NCI-H2107 treated with DMSO at 0.1 percent for 48 hours (cell line): ENCODE data around the gene KRTAP10-10.
"Not testable (repeated sequence)": the region's sequence is repeated elsewhere in the genome, so short reads cannot be mapped to it uniquely, and the experiment has no call there.

Experiments
- DNase-seq: peaks from one replicate; lab custom pipeline; 2025; ENCODE audit not compliant: unreplicated experiment; lab: John Stamatoyannopoulos, UW

The KRTAP10-10 gene

DNA sequence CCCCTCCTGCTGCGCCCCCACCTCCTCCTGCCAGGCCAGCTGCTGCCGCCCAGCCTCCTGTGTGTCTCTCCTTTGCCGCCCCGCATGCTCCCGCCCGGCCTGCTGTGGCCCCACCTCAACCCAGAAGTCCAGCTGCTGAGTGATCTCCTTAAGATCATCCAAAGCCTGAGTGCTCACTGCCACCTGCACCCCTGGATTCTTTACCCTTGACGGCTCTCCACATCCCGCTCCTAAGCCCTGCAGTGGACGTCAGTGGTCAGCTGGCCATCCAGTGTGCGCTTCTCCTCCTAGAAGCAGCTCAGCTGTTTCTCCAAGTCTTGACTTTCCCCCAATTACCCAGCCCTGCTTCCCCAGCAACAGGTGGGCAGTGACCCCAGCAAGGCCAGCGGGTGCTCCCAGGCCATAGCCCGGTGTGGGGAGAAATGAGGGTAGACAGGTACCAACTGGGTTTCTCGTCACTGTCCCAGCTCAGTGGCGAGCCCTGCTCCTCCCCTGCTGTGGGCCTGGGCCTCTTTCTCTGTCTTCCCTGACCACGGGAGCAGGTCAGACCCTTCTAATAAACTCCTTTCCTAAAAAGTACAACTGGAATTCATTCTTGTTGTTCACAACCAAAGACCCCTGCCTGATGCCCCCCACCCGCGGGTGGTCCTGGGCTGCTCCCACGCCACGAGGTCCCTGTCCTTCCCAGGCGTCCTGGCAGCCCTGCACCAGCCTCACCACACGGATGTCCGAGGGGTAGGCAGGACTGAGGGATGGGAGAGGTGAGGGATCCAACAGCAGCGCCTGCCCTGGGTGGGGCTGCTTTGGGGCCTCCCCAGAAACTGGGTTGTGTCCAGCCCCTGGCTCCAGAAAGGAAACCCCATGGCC, 35.3 kb upstream of the KRTAP10-10 start:
- no peak for DNase-seq

DNA sequence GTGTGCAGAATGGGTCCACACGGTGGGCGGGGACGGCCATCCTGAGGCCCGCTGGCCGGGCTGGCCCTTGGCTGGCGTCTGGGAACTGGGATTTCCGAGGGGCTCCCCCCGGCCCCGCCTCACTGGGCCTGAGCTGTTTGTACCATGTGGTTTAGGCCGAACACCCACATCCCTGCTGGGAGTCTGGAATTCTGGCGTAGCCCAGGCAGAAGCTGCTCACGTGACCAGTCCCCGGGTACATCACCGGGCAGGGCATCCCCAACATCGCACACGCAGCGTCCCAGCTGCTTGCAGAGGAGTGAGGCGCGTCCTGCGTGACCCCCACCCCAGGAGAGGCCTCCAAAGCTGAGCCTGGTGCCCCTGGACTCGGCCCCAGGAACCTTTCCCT, 34.7 kb upstream of the KRTAP10-10 start:
- DNase-seq: no peak

DNA sequence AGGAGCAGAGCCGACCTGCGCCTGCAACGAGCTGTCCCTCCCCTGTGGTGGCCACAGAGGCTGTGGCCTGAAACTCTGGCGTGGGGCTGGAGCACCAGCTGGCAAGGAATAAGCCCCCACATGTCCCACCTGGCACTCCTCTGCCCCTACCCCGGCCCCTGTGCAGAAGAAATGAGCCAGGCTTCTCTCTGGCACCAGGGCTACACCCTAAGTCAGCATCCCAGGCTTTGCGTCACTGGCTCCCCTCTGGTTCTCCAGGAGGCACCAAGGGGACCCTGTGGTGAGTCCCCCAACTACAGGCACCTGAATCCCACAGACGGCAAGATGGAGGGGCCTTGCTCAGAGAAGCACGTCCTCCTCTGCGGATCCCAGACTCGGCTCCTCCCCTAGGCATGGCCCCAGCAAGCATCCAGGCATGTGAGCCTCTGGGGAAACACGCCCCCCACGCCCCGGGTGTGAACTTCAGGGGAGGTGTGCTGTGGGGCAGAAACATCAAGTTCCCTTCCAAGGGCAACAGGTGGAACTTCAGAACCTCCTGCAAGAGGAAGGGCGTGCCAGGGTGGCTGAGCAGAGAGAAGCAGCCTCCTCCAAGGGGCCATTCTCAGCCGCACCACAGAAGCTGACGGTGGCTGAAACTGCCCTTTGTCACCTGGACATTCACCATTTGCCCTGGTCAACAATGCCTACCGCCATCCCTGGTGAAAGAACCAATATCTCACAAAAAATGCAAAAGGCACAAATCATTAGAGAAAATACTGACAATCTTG, 33.9 kb upstream of the KRTAP10-10 start:
- DNase-seq: no peak

DNA sequence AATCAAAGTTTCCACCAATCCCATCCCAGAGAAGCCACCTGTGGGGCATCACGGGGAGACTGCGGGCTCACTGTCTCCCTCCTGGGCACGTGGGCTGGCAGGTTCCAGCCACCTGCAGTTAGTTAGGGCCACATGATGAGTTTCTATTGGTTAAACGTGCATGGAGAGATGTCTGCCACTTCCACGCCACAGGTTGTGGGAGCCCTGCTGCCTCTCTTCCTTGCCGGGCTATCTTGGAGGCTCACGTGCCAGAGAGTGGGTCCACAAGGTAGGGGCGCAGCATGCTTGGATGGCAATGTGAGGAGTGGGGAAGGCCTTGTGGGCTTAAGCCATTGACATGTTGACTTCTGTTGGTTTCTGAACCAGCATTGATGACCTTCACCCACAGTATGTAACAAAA, 33.2 kb upstream of the KRTAP10-10 start:
- DNase-seq: no peak

DNA sequence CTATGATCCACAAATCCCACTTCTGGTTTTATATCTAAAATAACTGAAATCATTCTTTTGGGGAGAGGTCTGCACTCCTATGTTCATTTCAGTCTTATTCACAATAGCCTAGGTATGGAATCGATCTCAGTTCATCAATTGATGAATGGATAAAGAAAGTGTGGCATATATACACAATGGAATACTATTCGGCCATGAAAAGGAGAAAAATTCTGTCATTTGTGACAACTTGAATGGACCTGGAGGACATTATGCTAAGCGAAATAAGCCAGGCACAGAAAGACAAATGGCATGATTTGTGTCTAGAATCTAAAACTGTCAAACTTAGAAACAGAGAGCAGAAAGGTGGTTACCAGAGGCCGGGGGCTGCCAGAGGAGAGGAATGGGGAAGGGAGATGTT, 30.7 kb upstream of the KRTAP10-10 start:
- no peak for DNase-seq

DNA sequence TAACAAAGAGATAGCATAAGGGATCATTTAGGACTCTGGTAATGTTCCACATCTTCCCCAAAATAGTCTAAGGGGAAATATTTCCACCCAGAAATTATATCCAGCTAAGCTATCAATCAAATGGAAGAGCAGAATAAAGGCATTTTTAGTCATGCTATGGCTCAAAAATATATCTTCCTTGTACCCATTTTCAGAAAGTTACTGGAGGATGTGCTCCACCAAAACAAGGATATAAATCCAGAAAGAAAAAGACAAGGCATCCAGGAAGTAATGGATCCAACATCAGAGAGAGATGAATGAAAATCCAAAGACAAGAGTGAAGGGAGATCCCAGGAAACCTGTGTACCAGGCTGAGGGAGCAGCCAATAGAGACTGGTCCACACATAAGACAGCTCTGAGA, 28.0 kb upstream of the KRTAP10-10 start:
- no peak for DNase-seq

DNA sequence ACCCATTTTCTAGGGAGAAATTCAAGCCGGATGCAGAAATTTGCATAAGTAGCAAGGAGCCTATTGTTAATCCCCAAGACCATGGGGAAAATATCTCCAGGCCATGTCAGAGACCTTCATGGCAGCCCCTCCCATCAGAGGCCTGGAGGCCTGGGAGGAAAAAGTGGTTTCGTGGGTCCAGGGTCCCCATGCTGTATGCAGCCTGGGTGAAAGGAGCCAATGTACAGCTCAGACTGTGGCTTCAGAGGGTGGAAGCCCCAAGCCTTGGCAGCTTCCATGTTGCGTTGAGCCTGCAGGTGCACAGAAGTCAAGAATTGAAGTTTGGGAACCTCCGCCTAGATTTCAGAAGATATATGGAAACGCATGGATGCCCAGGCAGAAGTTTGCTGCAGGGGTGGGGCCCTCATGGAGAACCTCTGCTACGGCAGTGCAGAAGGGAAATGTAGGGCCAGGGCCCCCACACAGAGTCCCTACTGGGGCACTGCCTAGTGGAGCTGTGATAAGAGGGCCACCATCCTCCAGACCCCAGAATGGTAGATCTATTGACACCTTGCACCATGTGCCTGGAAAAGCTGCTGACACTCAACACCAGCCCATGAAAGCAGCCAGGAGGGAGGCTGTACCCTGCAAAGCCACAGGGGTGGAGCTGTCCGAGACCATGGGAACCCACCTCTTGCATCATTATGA, 26.9 kb upstream of the KRTAP10-10 start:
- not testable (repeated sequence) for DNase-seq

DNA sequence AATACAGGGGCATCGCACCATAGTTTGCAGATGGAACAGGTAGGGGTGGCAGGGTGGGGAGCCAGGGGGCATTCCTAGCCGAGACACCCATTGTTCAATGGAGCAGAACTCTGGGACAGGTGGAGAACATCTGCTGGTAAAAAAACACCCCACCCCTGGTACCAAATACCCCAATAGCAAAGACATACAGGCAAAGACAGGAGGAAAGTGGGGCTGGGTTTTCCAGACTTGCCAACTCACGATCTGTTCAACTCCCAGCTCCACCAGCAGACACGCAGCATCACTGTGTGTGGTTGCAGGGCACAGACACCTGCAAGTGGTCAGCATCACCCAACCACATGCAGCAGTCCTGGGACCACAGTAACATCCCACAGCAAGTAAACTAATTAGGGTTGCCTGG, 25.6 kb upstream of the KRTAP10-10 start:
- DNase-seq: no peak

DNA sequence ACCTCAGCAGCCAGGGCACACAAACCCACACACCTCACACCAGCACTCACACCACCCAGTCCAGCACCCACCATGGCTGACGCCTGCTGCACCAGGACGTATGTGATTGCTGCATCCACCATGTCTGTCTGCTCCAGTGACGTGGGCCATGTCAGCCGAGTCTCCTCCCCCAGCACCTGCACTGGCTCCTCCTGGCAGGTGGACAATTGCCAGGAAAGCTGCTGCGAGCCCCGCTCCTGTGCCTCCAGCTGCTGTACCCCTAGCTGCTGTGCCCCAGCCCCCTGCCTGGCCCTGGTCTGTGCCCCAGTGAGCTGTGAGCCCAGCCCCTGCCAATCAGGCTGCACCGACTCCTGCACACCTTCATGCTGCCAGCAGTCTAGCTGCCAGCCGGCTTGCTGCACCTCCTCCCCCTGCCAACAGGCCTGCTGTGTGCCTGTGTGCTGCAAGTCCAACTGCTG, 25.1 kb upstream of the KRTAP10-10 start, which contains the start of gene KRTAP10-8:
Gene KRTAP10-8, plus strand, starts transcription at position 51 of the 458 bp plus-strand sequence. Its CDS starts 22 bp downstream, at position 73.
- DNase-seq: no peak

DNA sequence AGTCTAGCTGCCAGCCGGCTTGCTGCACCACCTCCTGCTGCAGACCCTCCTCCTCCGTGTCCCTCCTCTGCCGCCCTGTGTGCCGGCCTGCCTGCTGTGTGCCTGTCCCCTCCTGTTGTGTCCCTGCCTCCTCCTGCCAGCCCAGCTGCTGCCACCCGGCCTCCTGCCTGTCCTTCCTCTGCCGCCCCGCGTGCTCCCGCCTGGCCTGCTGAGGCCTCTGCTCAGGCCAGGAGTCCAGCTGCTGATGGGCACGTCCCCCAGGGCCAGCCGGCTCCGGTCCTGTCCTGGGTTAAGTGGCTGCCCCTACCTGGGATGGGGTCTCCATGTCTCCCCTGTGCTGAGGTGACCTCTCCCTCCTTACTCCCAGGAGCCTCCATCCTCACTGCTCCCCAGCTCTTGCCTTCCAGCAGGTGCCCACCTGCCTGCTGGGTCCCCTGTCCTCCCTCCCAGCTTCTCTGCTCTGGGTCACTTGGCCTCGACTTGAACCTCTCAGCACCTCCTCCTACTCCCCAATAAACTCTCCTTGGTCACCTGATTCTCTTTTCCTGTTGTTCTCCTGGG, 24.4 kb upstream of the KRTAP10-10 start:
- DNase-seq: no peak

DNA sequence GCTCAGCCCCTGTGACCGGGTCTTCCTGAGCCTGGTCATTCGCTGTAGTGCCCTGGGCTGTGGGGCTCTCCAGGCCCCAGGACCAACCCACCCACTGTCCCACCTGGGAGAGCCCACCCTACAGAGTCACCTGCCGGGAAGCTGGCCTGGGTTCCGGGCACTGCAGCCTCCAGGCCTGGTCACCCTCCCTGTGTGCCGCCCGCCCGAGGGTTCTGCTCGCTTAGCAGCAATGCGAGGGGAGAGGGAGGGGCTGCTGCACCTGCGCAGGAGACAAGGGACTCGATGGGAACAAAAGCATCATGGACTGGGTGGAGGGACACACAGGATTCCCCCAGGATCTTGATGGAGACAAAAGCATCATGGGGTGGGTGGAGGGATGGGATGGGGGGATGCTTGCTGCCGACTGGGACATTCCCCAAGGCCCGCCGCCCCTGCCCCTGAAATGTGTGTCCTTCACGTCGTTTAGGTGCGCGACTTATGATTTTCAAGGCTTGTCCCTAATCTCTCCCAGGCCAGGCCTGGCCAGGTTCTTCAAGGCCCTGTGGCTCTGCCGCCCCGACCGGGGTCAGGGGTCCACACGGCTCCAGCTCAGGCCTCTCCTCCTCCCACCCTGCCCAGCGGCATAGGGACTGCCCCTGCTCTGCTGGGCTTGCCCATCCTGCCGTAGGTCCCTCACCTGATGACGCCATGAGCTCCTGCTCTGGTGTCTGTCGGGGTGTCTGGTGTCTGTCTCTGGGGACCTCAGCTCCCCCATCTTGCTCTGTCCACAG, 23.6 kb upstream of the KRTAP10-10 start:
- no peak for DNase-seq

DNA sequence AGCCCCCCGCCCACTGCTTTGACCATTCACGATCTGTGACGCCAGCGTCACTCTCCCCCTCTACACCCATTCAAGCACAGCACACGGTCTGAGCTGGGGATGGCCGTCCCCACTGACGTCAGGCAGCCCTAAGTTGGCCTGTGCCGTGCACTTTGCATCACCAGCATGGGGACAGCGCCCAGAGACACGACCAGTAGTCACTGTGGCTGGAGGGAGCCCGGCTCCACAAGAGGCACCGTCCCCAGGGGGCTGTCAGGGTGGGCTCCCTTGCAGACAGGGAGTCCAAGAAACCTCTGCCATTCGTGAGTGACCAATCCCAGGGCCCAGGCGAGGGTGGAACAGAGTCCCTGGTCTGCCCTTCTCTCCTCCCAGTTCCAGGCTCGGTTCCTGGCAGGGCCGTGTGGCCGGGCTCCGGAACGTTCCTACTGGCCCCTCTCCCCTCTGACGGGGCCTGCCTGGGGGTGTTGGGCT, 23.0 kb upstream of the KRTAP10-10 start:
- no peak for DNase-seq

DNA sequence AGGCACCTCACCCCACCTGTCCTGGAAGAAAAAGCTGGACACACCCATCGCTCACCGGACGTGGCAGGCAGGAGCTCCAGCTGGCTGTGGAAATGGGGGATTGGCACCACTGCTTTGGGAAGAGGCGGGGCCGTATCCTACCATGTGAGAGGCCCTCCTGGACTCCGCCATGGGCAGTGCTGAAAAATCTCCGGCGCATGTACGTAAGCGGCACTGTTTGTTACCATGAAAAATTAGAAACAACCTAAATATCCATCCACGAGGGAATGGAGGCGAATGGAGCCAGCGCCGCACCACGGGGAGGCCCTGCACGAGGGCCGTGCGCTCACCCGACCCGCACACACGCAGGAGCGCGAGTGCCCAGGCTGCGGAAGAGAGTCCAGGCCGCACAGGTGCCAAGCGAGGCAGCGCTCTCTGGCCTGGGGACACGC, 22.2 kb upstream of the KRTAP10-10 start:
- no peak for DNase-seq

DNA sequence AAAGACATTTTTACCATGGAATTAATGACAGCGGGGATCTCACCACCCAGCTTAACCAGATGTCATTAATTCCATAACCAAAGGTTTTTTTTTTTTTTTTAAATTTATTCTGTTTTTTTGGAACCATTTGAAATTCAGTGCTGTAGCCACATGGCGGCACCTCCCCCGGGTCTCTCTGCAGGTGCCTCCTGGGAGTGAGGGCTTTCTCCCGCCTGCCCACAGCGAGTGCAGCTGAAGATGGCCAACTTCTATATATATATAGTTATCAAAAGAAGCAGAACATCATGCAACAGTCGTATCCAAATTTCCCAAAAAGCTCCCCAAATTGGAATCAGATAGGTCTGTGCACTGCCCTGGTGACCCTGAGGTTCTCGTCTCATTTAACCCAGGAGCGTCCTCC, 21.7 kb upstream of the KRTAP10-10 start:
- DNase-seq: no peak

DNA sequence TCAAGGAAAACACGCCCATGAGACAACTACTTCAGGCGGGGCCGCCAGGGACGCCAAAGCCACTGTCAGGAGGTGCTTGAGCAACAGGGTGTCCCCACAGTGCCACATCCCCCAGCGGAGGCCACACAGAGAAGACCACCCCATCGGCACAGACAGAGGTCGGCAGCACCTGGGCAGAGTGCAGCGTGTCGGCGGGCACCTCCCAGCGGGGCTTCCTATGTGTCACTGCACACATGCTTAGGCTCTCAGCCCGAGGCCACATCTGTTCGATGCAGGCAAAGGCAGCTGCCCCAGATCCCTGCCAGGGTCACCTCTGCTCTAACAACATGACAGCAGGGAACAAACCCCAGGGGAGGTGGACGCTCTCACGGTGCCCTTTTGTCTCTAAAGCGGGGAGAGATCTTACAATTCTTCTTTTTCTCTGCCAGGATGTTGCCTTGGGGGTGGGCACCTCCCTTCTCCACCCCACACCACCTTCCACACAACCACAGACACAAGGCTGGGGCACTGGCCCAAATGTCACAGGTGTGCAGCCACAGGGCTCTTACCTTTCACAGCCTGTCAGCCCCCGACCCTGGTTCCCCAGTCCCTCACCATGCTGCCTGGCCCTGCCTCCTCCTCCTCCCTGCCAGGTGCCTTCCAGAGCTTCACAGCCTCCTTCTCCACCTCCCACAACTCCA, 21.1 kb upstream of the KRTAP10-10 start:
- DNase-seq: no peak

DNA sequence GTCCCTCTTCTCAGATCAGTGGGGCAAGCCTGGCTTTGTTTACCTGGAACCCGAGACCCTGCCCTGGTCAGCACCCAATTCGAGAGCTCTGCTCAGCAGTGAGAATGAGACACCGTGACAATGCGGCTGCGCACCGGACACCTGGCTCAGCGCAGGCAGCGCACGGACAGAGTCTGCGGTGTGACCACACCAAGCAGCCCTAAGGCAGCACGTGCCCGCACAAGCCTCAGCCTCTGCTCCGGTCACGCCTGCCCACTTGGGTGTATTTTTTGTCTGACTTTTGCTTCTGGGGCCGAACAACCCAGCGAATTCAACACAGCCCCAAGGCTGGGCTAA, 20.6 kb upstream of the KRTAP10-10 start:
- DNase-seq: no peak

DNA sequence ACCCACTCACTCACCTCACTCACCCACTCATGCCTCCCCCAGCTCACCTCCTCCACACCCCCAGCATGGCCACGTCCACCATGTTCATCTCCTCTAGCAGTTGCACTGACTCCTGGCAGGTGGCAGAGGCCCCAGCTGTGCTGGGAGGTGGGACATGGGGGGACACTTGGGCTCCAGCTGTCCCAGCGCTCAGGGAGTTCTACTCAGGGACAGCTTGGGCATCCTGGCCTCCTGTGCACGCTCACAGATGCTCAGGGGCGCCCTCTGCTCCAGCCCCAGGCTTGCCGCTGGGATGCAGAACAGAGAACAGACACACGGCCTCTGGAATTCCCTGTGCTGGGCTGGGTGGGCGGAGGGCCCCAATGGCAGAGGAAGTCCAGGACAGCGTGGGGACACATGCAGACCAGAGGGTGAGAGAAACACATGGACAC, 20.1 kb upstream of the KRTAP10-10 start:
- no peak for DNase-seq

DNA sequence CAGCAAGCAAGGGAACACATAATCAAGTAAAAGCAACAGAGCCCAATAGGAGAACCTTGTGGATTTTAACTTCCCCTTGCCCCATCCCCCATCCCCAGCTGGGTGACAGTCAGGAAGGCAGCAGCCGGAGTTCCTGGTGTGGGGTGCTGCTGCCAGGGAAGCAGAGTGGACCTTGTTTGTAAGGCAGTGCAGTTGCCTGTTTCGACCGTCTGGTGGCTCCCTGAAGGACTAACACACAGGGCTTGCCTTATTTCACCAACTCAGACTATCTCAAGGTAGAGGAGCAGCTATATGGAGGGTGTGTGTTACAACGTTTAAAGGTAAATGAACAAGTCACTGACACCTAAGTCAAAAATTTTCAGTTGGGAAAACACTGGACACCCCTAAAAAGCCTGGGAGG, 18.7 kb upstream of the KRTAP10-10 start:
- no peak for DNase-seq

DNA sequence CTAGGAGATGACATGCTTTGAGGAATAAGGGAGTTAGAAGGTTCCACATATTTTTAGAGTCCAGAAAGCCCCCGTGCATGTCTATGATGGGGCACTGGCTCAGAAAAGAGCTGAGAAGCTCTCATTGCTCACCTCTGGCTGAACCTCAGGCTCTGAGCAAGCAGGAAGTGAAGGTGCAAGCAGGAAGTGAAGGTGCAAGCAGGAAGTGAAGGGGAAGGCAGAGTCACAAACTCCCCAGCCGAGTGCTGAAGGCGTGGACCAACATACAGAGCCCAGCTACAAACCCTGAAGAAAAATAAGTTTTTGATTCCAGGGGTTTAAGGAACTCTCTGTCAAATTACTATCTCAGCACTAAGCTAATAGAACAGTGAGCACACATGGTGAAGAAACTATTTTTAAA, 18.2 kb upstream of the KRTAP10-10 start:
- DNase-seq: no peak

DNA sequence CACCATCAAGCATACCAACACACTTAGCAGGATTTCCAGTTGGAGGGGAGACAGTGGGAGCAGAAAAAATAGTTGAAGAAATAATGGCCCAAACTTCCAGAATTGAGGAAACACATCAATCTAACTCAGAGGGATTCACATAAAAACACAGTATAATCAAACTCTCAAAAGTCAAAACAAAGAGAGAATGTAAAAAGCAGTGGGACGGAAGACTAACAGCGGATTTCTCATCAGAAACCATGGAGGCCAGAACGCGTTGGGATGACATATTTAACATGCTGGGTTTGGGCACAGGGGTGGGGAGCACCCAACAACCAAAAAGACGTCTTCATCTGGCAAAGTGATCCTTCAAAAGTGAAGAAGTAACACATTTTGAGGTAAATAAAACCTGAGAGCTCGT, 17.3 kb upstream of the KRTAP10-10 start:
- DNase-seq: no peak
